ENCODE results near the gene FAM72A.
"Not testable (repeated sequence)": the region's sequence is repeated elsewhere in the genome, so short reads cannot be mapped to it uniquely, and the experiment has no call there.

The FAM72A gene

DNA sequence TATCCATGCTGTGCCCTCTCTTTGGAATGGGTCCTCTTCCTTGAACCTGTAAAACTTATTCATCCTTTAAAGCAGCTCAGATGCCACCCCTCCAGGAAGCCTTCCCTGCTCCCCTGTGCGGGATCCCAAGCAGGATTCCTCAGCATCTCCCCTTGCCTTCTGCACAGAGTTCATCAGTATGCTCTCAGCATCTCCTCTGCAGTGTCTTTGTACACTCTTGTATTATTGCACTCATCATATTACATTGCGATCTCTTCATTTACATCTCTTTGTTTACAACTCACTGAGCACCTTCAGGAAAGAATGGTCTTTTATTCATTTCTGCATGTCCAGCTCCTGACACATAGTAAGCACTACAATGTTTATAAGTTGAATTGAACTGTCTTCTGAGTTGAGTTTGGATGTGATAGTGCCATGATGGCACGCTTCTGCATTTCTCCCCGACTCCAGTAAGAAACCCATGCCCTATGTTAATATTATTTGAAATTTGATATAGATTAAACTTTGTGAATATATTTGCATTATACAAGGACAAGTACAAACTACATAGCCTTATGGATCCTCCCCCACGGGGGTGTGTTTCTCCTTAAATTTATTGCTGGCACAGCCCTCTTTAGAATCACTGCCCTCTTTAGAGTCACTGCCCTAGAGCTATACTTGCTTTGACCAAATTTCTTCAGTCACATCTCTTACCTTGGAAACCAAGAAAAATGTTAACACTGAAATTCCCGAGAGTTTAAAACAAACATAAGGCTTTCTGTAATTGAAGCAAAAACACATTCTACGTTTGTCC is 13.2 kb upstream of the FAM72A start:
- not testable (repeated sequence) for DNase-seq

DNA sequence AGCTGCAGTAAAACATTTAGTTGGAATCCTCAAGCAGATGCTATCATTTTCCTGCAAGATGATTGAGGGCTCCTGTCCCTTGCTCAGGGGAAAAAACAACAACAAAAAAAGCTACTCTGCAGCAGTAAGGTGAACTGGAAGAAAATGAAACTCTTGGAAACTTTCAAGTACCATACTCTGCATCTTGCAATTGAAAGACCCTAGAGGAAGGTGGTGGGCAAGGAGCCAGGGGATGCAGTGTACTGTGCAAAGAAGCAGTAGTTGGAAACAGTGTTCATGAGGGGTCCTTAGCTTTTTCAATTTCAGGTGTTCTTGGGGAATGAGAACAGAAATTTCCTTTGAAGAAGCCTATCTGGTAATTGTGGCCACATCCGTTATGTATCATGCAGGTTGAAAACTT is 8.2 kb upstream of the FAM72A start:
- not testable (repeated sequence) for DNase-seq

DNA sequence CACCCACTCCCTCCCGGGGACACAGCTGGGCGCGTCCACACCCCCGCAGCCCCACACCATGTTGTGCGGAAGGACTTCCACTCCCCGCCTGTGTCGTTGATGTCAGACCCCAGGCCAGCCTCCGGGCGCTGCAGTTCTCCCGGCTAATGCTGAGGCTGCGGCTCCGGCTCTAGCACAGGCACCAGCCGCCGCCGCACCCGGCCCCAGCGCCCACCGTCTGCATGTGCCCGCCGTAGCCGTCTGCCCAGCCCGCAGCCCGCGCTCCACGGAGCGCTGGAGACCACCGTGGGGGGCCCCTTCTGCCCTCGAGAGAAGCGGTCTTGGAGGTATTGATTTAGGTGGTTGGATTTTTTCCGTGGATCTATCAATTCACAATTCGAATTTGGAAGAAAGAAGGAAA is 2.9 kb upstream of the FAM72A start:
- DNase-seq = not testable (repeated sequence)

- DNase-seq = peak in 1 of 2 donors; percentile 4
Measured at GRCh38 chr1:206204871-206205270, 2.2 kb upstream of the FAM72A start.

GRCh38 chr1:206204159-206204511 is 1.5 kb upstream of the FAM72A start:
- not testable (repeated sequence) for DNase-seq

DNA sequence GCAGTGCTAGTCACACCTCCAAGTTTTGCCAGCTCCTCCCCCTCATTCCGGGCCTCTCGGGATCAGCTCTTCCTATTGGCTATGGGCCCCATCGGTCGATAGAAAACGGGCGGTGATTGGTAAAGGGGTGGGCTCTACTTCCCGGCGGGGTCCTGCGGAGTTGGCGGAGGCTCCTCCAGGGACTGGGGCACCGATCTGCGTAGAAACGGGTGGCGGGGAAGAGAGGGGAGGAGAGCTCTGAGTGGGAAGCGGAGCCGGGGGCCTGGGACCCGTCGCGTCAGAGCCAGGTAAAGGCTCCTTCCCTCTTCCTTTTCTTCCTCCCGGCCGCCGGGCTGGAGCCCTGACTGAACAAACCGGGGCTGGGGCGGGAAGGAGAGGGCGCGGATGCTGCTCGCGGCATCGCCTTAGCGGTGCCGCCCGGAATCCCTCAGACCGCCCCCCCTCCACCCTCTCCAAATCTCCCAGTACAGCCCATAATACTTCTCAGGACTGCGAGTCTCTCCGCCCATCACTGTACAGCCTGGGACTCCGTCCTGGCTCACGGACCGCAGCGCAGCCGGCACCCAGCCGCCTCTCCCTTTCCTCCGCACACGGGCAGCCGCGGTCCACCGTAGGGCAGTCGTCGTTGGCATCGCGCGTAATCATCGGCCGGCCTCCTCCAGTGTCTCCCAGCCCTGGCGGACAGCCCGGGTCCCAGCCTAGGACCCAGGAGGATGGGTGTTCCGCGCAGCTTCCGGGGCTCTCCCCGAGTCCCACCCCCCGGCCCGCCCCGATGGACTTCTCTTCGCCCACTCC is 922 bp upstream of the FAM72A start, which contains the start of gene SRGAP2:
TSS of gene SRGAP2 (plus strand) at position 178 of the 795 bp plus-strand sequence. CDS start 2,430 bp downstream, outside the sequence.
- DNase-seq = peak; percentile 56 to 68

GRCh38 chr1:206196748-206197424 is 5.8 kb downstream of the FAM72A start:
- not testable (repeated sequence) for DNase-seq

GRCh38 chr1:206195182-206195581 is 7.5 kb downstream of the FAM72A start:
- DNase-seq = not testable (repeated sequence)

- DNase-seq = not testable (repeated sequence)
Measured at GRCh38 chr1:206186826-206187225, 15.8 kb downstream of the FAM72A start.

GRCh38 chr1:206185778-206186177 is 16.9 kb downstream of the FAM72A start:
- DNase-seq = not testable (repeated sequence)

- DNase-seq = not testable (repeated sequence)
Measured at GRCh38 chr1:206183788-206184187, 18.9 kb downstream of the FAM72A start.

GRCh38 chr1:206182368-206183317 is 20.0 kb downstream of the FAM72A start:
- DNase-seq = not testable (repeated sequence)

GRCh38 chr1:206179666-206180065 is 23.0 kb downstream of the FAM72A start:
- not testable (repeated sequence) for DNase-seq

GRCh38 chr1:206178061-206178989 is 24.3 kb downstream of the FAM72A start:
- peak in 1 of 2 donors; percentile 11 for DNase-seq

DNA sequence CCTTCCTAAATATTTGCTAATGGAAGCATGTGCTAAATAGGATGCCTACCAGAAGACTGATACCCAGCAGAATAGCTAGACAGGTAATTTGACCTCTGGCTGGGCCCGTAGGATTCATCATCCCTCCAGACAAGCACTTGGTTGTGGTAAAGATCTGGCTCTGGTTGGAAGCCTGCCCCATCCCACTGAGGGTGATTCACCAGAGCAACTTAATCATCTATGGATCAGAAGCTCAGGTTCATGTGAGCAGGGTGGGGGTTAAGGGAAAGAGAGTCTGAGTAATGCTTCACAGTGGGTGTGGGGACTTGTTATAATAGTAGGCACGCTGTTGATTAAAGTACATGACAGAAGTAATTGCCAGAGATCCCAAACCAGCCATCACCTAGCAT is 26.5 kb downstream of the FAM72A start:
- not testable (repeated sequence) for DNase-seq

GRCh38 chr1:206175459-206176113 is 27.1 kb downstream of the FAM72A start:
- not testable (repeated sequence) for DNase-seq

DNA sequence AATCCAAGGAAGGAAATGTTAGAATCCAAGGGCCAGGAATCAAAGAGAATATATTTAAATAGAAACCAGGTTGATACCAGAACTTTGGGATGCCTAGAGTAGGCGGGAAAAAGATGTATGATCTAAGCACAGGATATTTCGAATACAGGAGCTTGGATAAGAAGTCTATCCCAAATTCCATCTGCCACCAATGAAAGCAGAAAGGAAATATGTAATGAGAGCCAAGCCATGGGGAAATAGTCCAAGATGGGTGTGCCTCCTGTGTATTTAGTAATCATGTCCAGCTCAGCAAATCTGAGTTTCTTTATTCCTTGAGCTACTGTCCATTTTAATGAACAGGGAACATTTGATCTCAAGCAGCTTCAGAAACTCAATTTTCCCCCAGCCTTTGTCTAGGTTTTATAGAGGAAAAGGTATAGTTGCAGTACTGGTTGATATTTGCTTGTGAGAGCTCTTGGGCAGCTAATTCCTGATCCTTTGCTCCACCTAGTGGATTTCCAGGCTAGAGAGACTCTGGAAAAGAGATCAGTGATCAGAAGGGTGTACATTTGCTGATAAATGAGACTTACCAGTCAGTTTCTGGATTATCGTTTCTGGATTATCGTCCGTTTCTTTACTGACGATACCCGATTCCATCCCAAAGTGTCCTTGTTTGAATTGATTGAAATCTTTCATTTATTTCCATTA is 28.3 kb downstream of the FAM72A start:
- not testable (repeated sequence) for DNase-seq

- not testable (repeated sequence) for DNase-seq
Measured at GRCh38 chr1:206173110-206173719, 29.4 kb downstream of the FAM72A start.

GRCh38 chr1:206169794-206170193 is 32.8 kb downstream of the FAM72A start:
- DNase-seq = not testable (repeated sequence)

All from CD4-positive, alpha-beta T cell treated with Interleukin-4 for 1 hour (primary cell).